Smooth muscle cell (in vitro differentiated cells): ENCODE data around the gene HMGB2. TPM values are rescaled to one million over a fixed set of nuclear protein-coding genes. Genes with fewer than 3 reads are reported as not detected.
A peak's percentile ranks its signal among the peaks of the same experiment; 100 is the strongest.

Experiments
- DNase-seq: peaks from one replicate; lab custom pipeline; 2025; ENCODE audit not compliant: unreplicated experiment; lab: John Stamatoyannopoulos, UW
- H2AFZ ChIP-seq: fragments of 200-600 bp; sonication (generic); 2 replicates; pipeline ENCODE4 v1.6.0; 2016; ENCODE audit warnings: antibody characterized with exemption, low read depth, mild to moderate bottlenecking
- H3F3A ChIP-seq: fragments of 200-600 bp; sonication (generic); 2 replicates; pipeline ENCODE4 v1.6.0; 2017; ENCODE audit warnings: antibody characterized with exemption, low read depth
- H3K27ac ChIP-seq: fragments of 200-600 bp; sonication (generic); 2 replicates; pipeline ENCODE4 v1.5.1; 2016; ENCODE audit warnings: low read depth, mild to moderate bottlenecking
- H3K27me3 ChIP-seq: fragments of 200-600 bp; sonication (generic); 2 replicates; pipeline ENCODE4 v1.6.1; 2016; ENCODE audit warnings: low read depth, mild to moderate bottlenecking
- H3K36me3 ChIP-seq: fragments of 200-600 bp; sonication (generic); 2 replicates; pipeline ENCODE4 v1.5.1; 2016; ENCODE audit warnings: low read depth
- H3K4me1 ChIP-seq: fragments of 200-600 bp; sonication (generic); 2 replicates; pipeline ENCODE4 v1.5.1; 2016; ENCODE audit warnings: low read depth
- H3K4me2 ChIP-seq: fragments of 200-600 bp; sonication (generic); 2 replicates; pipeline ENCODE4 v1.6.0; 2016; ENCODE audit warnings: mild to moderate bottlenecking
- H3K4me3 ChIP-seq: fragments of 200-600 bp; sonication (generic); 2 replicates; pipeline ENCODE4 v1.5.1; 2016; ENCODE audit warnings: mild to moderate bottlenecking
- H3K79me2 ChIP-seq: fragments of 200-600 bp; sonication (generic); 2 replicates; pipeline ENCODE4 v1.6.0; 2016; ENCODE audit warnings: low read depth, mild to moderate bottlenecking
- H3K9ac ChIP-seq: fragments of 200-600 bp; sonication (generic); 2 replicates; pipeline ENCODE4 v1.6.0; 2016; ENCODE audit warnings: low read depth
- H3K9me3 ChIP-seq: fragments of 200-600 bp; sonication (generic); replicated peaks from 2 replicates; pipeline ENCODE4 v1.5.1; 2016; ENCODE audit warnings: low read depth
- H4K20me1 ChIP-seq: fragments of 200-600 bp; sonication (generic); 2 replicates; pipeline ENCODE4 v1.6.0; 2016; ENCODE audit warnings: low read depth
- WGBS: methylation state at CpG from one replicate; pipeline ENCODE4 v1.1.7; 2016; ENCODE audit warnings: low lambda C conversion rate; 5-methylcytosine and 5-hydroxymethylcytosine counted together
- polyA plus RNA-seq: library from polyadenylated mRNA; unstranded; fragments of >200 nt; fragmentation: Nextera tagmentation; extraction: Ambion mirVana; gene quantifications from 2 replicates; pipeline ENCODE4 v1.2.1, GENCODE V29; 2016
- total RNA-seq: library from RNA; depleted of rRNA; stranded (reverse); fragments of >200 nt; gene quantifications from 2 replicates; pipeline ENCODE4 v1.2.3, GENCODE V29; 2014
- TF ChIP-seq, protein P1 (sequence below): fragments of 200-600 bp; sonication (generic); IDR thresholded peaks from 2 replicates; pipeline ENCODE4 v1.5.1; 2017; ENCODE audit warnings: borderline replicate concordance, mild to moderate bottlenecking, antibody characterized with exemption; ENCODE audit not compliant: insufficient read depth, poor library complexity, severe bottlenecking

The HMGB2 gene
- total and polyA plus RNA-seq, 2 experiments from 2014 or later, result 22.6 to 54.9 TPM

DNA sequence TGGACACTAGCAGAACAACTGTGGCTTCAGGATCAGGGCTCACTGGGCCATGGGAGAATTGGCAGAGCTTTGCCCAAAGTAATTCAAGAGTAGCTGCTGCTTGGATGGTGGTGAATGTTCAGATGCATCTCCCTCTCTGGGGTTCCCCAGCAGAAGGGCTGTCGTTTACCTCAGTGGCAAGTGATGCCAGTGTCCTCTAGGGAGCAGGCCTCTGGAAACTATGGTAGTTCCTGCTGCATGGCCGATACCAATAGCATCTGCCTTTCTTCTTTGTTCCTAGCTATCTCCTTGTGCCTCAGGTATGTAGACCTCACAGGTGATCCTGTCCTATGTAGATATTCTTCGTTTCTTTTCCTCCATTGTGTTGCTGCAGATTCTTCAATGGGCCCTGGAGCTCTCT, 26.4 kb downstream of the HMGB2 start:
- TF ChIP-seq, protein P1, sequence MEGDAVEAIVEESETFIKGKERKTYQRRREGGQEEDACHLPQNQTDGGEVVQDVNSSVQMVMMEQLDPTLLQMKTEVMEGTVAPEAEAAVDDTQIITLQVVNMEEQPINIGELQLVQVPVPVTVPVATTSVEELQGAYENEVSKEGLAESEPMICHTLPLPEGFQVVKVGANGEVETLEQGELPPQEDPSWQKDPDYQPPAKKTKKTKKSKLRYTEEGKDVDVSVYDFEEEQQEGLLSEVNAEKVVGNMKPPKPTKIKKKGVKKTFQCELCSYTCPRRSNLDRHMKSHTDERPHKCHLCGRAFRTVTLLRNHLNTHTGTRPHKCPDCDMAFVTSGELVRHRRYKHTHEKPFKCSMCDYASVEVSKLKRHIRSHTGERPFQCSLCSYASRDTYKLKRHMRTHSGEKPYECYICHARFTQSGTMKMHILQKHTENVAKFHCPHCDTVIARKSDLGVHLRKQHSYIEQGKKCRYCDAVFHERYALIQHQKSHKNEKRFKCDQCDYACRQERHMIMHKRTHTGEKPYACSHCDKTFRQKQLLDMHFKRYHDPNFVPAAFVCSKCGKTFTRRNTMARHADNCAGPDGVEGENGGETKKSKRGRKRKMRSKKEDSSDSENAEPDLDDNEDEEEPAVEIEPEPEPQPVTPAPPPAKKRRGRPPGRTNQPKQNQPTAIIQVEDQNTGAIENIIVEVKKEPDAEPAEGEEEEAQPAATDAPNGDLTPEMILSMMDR, result no peak
- H3K27ac ChIP-seq, result no peak overlapping the region
- WGBS, result 88% methylated on average over 3 of the region's 3 CpGs

DNA sequence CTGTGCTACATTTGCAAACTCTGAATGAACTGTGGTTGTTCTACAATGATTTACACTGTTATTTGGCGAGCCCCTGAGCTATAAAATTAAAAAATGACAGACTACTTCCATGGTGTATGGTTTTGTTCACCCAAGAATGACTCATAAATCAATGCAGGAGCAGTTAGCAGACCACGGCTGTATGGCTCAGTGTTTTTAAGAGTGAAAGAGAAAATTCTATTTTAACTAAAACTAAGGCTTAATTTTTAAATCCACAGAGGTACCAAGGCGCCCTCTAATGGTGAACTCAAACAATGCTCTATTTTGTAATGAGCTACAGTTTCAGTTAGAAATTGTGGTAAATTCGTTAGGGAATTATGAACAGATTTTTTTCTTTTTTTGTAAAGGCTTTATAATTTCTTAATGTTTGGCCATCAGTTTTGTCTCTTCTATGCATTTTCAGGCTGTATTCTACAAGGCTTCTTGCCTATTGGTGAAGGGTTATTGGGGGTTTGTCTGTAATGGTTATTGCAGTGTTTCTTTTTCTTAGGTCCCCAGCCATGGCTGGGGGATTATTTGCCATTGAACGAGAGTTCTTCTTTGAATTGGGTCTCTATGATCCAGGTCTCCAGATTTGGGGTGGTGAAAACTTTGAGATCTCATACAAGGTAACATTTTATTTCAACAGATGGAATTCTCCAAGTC, 32.5 kb downstream of the HMGB2 start:
- H4K20me1 ChIP-seq, result no peaks in the 10 kb centered on the region
- H3K9me3 ChIP-seq, result no peaks in the 10 kb centered on the region
- TF ChIP-seq, protein P1, result peak; percentile 63
- H3K4me2 ChIP-seq, result no peak overlapping the region
- H3K27me3 ChIP-seq, result no peaks in the 10 kb centered on the region
- no peak overlapping the region for H3K9ac ChIP-seq
- no peak overlapping the region for H3K4me3 ChIP-seq
- no peaks in the 10 kb centered on the region for H3K79me2 ChIP-seq
- H3K27ac ChIP-seq, result no peak overlapping the region
- 50% methylated on average over 5 of the region's 5 CpGs for WGBS
- DNase-seq, result no peak
- H3F3A ChIP-seq, result no peaks in the 10 kb centered on the region
- no peaks in the 10 kb centered on the region for H3K36me3 ChIP-seq
- no peak overlapping the region for H2AFZ ChIP-seq
- no peaks in the 10 kb centered on the region for H3K4me1 ChIP-seq

More for the DNA sequence above, 26.4 kb downstream of the HMGB2 start:
- H3K4me2 ChIP-seq, result no peak overlapping the region
- H4K20me1 ChIP-seq, result no peaks in the 10 kb centered on the region
- no peak overlapping the region for H2AFZ ChIP-seq
- H3K4me1 ChIP-seq, result no peaks in the 10 kb centered on the region
- no peaks in the 10 kb centered on the region for H3K27me3 ChIP-seq
- no peaks in the 10 kb centered on the region for H3K9me3 ChIP-seq
- no peaks in the 10 kb centered on the region for H3F3A ChIP-seq
- H3K36me3 ChIP-seq, result no peaks in the 10 kb centered on the region
- DNase-seq, result no peak
- no peak overlapping the region for H3K9ac ChIP-seq
- no peaks in the 10 kb centered on the region for H3K79me2 ChIP-seq
- no peak overlapping the region for H3K4me3 ChIP-seq

DNA sequence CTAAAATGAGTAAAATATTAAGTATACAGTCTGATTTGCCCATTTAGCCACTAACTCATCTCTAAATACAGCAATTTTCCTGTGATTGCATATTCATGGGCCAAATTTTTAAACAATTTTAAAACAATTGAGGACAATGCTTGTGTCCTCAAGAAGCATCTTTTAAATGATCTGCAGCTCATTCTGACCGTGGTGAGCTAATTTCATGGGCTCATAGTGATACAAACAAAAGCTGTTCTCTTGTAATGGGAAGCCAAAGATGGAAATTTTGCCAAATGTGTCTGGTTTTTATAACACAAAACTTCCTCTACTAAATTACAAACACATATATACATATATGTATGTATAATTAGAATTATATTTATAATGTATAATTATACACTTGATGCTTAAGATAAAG, 39.7 kb downstream of the HMGB2 start:
- no peak overlapping the region for H2AFZ ChIP-seq
- no peaks in the 10 kb centered on the region for H3K79me2 ChIP-seq
- no peak overlapping the region for H3K27ac ChIP-seq
- H3K4me3 ChIP-seq, result no peak overlapping the region
- DNase-seq, result no peak
- H3K4me2 ChIP-seq, result no peak overlapping the region
- no peaks in the 10 kb centered on the region for H3K4me1 ChIP-seq
- no peaks in the 10 kb centered on the region for H3K9me3 ChIP-seq
- H3K36me3 ChIP-seq, result no peaks in the 10 kb centered on the region
- WGBS, result 98% methylated on average over 1 of the region's 1 CpG
- TF ChIP-seq, protein P1, result no peak
- no peaks in the 10 kb centered on the region for H3K27me3 ChIP-seq
- H4K20me1 ChIP-seq, result no peaks in the 10 kb centered on the region
- no peak overlapping the region for H3K9ac ChIP-seq
- H3F3A ChIP-seq, result no peaks in the 10 kb centered on the region

DNA sequence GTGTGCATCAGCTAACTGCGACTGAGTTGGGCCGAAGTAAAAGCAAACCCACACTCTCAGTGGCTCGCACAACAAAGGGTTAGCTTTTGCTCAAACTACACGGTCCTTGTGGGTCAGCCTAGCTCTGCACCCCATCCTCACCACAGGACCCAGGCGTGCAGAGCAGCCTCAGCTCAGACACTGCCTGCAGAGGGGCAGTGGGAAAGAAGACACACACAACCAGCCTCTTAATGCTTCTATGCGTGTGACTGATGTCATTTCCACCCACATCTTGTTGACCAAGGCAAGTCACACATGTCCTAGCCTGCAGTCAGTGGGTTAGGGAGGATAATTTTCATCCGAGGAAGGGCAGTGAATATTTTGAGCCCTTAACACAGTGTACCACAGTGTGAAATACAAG, 40.5 kb downstream of the HMGB2 start:
- H2AFZ ChIP-seq, result no peak overlapping the region
- no peaks in the 10 kb centered on the region for H3K9me3 ChIP-seq
- no peak overlapping the region for H3K4me3 ChIP-seq
- no peaks in the 10 kb centered on the region for H3F3A ChIP-seq
- TF ChIP-seq, protein P1, result no peak
- H3K27me3 ChIP-seq, result no peaks in the 10 kb centered on the region
- no peaks in the 10 kb centered on the region for H3K79me2 ChIP-seq
- H3K4me2 ChIP-seq, result no peak overlapping the region
- no peaks in the 10 kb centered on the region for H3K36me3 ChIP-seq
- no peak for DNase-seq
- H3K9ac ChIP-seq, result no peak overlapping the region
- no peak overlapping the region for H3K27ac ChIP-seq
- 70% methylated on average over 7 of the region's 7 CpGs for WGBS
- H3K4me1 ChIP-seq, result peaks cover 6% of the 10 kb centered on the region
- H4K20me1 ChIP-seq, result no peaks in the 10 kb centered on the region
